ENCODE data around the gene ITPRID1.

The ITPRID1 gene

GRCh38 chr7:31692871-31693270, 179.0 kb downstream of the ITPRID1 start:
- DNase-seq (ENCODE audit: low read depth in 4 of 4, low spot score in 1 of 4): no peak

GRCh38 chr7:31695859-31696614, 182.1 kb downstream of the ITPRID1 start:
- no peak for DNase-seq (ENCODE audit: low read depth in 4 of 4, low spot score in 1 of 4)

- DNase-seq (ENCODE audit: low read depth in 4 of 4, low spot score in 1 of 4): no peak
Measured at GRCh38 chr7:31699050-31699449, 185.2 kb downstream of the ITPRID1 start.

- DNase-seq (ENCODE audit: low read depth in 4 of 4, low spot score in 1 of 4): no peak
Measured at GRCh38 chr7:31702354-31702753, 188.5 kb downstream of the ITPRID1 start.

GRCh38 chr7:31705377-31705776, 191.5 kb downstream of the ITPRID1 start:
- no peak for DNase-seq (ENCODE audit: low read depth in 4 of 4, low spot score in 1 of 4)

GRCh38 chr7:31707089-31707488, 193.2 kb downstream of the ITPRID1 start:
- no peak for DNase-seq (ENCODE audit: low read depth in 4 of 4, low spot score in 1 of 4)
